Stimulated activated CD8-positive, alpha-beta memory T cell treated with anti-CD3 and anti-CD28 coated beads, Interleukin-15, amount 100 ng/mL, for 4 hours (primary cell): Measurements from ENCODE around the gene CREB5.

Experiments used
- DNase-seq, 2 donors: peaks; one replicate each; pipeline ENCODE4 v3.0.0-alpha.2; 2020; ENCODE audit warnings: low read depth in 2 of 2

The CREB5 gene

GRCh38 chr7:28853834-28854749 lies 441.8 kb downstream of the CREB5 start:
- peak; percentile 5 to 36 for DNase-seq

GRCh38 chr7:28854750-28855074 lies 442.4 kb downstream of the CREB5 start:
- no peak for DNase-seq

GRCh38 chr7:28855538-28856217 lies 443.4 kb downstream of the CREB5 start:
- no peak for DNase-seq

GRCh38 chr7:28856656-28857055 lies 444.3 kb downstream of the CREB5 start:
- no peak for DNase-seq

- DNase-seq = no peak
Measured at GRCh38 chr7:28858206-28858605, 445.9 kb downstream of the CREB5 start.

GRCh38 chr7:28858895-28859294 lies 446.6 kb downstream of the CREB5 start:
- DNase-seq = no peak

- no peak for DNase-seq
Measured at GRCh38 chr7:28861825-28862224, 449.5 kb downstream of the CREB5 start.

GRCh38 chr7:28862595-28863272 lies 450.4 kb downstream of the CREB5 start:
- no peak for DNase-seq

GRCh38 chr7:28865601-28866144 lies 453.4 kb downstream of the CREB5 start:
- DNase-seq = no peak

GRCh38 chr7:28868712-28869111 lies 456.4 kb downstream of the CREB5 start:
- DNase-seq = no peak

- no peak for DNase-seq
Measured at GRCh38 chr7:28871077-28871476, 458.8 kb downstream of the CREB5 start.

- no peak for DNase-seq
Measured at GRCh38 chr7:28871631-28872030, 459.3 kb downstream of the CREB5 start.

- DNase-seq = no peak
Measured at GRCh38 chr7:28872226-28872625, 459.9 kb downstream of the CREB5 start.

GRCh38 chr7:28873365-28873764 lies 461.0 kb downstream of the CREB5 start:
- no peak for DNase-seq

- no peak for DNase-seq
Measured at GRCh38 chr7:28874001-28874400, 461.7 kb downstream of the CREB5 start.
